AG10803 (cell line): ENCODE data around the gene MAG.
"Not testable (repeated sequence)": the region's sequence is repeated elsewhere in the genome, so short reads cannot be mapped to it uniquely, and the experiment has no call there.

Source experiments
- DNase-seq: peaks from one replicate; pipeline ENCODE4 v3.0.0; 2010; ENCODE audit warnings: low read depth
- H3K4me3 ChIP-seq: 2 replicates; pipeline ENCODE4 v1.5.1; 2011; ENCODE audit warnings: mild to moderate bottlenecking, low read length, control low read depth
- CTCF ChIP-seq: conservative IDR thresholded peaks from 2 replicates; pipeline ENCODE4 v1.5.1; 2011; ENCODE audit warnings: mild to moderate bottlenecking, low read length, control low read depth, inconsistent platforms

MAG gene

GRCh38 chr19:35353635-35354034 is 61.7 kb downstream of the MAG start:
- H3K4me3 ChIP-seq: no peak overlapping the region
- TF ChIP-seq CTCF: no peak
- DNase-seq: no peak

- H3K4me3 ChIP-seq: no peak overlapping the region
- no peak for DNase-seq
- no peak for TF ChIP-seq CTCF
Observed at GRCh38 chr19:35354898-35355297, 62.9 kb downstream of the MAG start.

- no peak overlapping the region for H3K4me3 ChIP-seq
- no peak for TF ChIP-seq CTCF
- DNase-seq: no peak
Observed at GRCh38 chr19:35355791-35356460, 64.0 kb downstream of the MAG start.

- DNase-seq: peak; percentile 56
- TF ChIP-seq CTCF: no peak
- no peak within 1 kb of the TSS for H3K4me3 ChIP-seq
Observed at GRCh38 chr19:35357867-35358573, 66.1 kb downstream of the MAG start, which contains the start of gene FFAR3. TSS of gene FFAR3 (plus strand) at chr19:35358460. CDS start at chr19:35358891, 431 bp downstream.

- not testable (repeated sequence) for H3K4me3 ChIP-seq, DNase-seq
Observed at GRCh38 chr19:35358834-35359233, 66.9 kb downstream of the MAG start.

GRCh38 chr19:35359395-35359794 is 67.4 kb downstream of the MAG start:
- not testable (repeated sequence) for H3K4me3 ChIP-seq, DNase-seq

- not testable (repeated sequence) for H3K4me3 ChIP-seq, DNase-seq
Observed at GRCh38 chr19:35360081-35360480, 68.1 kb downstream of the MAG start.

GRCh38 chr19:35360880-35361420 is 69.0 kb downstream of the MAG start:
- H3K4me3 ChIP-seq: no peak overlapping the region
- TF ChIP-seq CTCF: no peak
- DNase-seq: no peak
